ENCODE data around the gene RAD23B.
"Not testable (repeated sequence)": the region's sequence is repeated elsewhere in the genome, so short reads cannot be mapped to it uniquely, and the experiment has no call there.

Gene RAD23B

GRCh38 chr9:107285286-107285685 is 2.2 kb downstream of the RAD23B start:
- H3K4me1 ChIP-seq (ENCODE audit: control insufficient read depth, insufficient read depth, low read length), result peaks cover 14% of the 10 kb centered on the region
- no peaks in the 10 kb centered on the region for H3K27me3 ChIP-seq (ENCODE audit: control insufficient read depth, insufficient read depth, low read length)
- H3K9ac ChIP-seq (ENCODE audit: low read length), result no peak overlapping the region
- peak overlapping the region; percentile 3 for H3K27ac ChIP-seq (ENCODE audit: low read depth, low read length)
- H3K4me3 ChIP-seq (ENCODE audit: low read length), result peak overlapping the region; percentile 72
- H3K36me3 ChIP-seq (ENCODE audit: control insufficient read depth, insufficient read depth, low read length), result no peaks in the 10 kb centered on the region

- Histone ChIP-seq H3K27me3 (ENCODE audit: control insufficient read depth, insufficient read depth, low read length) (no peaks in the 10 kb centered on the region), H3K36me3 (ENCODE audit: control insufficient read depth, insufficient read depth, low read length) (no peaks in the 10 kb centered on the region), H3K27ac (ENCODE audit: low read depth, low read length) (no peak overlapping the region), H3K4me3 (ENCODE audit: low read length) (no peak overlapping the region), H3K4me1 (ENCODE audit: control insufficient read depth, insufficient read depth, low read length) (peaks cover 17% of the 10 kb centered on the region), H3K9ac (ENCODE audit: low read length) (no peak overlapping the region)
Observed at GRCh38 chr9:107286057-107286456, 3.0 kb downstream of the RAD23B start.

- Histone ChIP-seq H3K36me3 (ENCODE audit: control insufficient read depth, insufficient read depth, low read length) (no peaks in the 10 kb centered on the region), H3K4me3 (ENCODE audit: low read length) (no peak overlapping the region), H3K4me1 (ENCODE audit: control insufficient read depth, insufficient read depth, low read length) (peaks cover 17% of the 10 kb centered on the region), H3K27ac (ENCODE audit: low read depth, low read length) (no peak overlapping the region), H3K9ac (ENCODE audit: low read length) (no peak overlapping the region), H3K27me3 (ENCODE audit: control insufficient read depth, insufficient read depth, low read length) (no peaks in the 10 kb centered on the region)
Observed at GRCh38 chr9:107288701-107289100, 5.6 kb downstream of the RAD23B start.

GRCh38 chr9:107290619-107291018 is 7.5 kb downstream of the RAD23B start:
- peaks cover 10% of the 10 kb centered on the region for H3K4me1 ChIP-seq (ENCODE audit: control insufficient read depth, insufficient read depth, low read length)

GRCh38 chr9:107292821-107293542 is 9.9 kb downstream of the RAD23B start:
- H3K9ac ChIP-seq (ENCODE audit: low read length), result no peak overlapping the region
- H3K4me3 ChIP-seq (ENCODE audit: low read length), result no peak overlapping the region
- no peak overlapping the region for H3K27ac ChIP-seq (ENCODE audit: low read depth, low read length)
- peaks cover 3% of the 10 kb centered on the region for H3K4me1 ChIP-seq (ENCODE audit: control insufficient read depth, insufficient read depth, low read length)
- no peaks in the 10 kb centered on the region for H3K27me3 ChIP-seq (ENCODE audit: control insufficient read depth, insufficient read depth, low read length)
- H3K36me3 ChIP-seq (ENCODE audit: control insufficient read depth, insufficient read depth, low read length), result no peaks in the 10 kb centered on the region

More at GRCh38 chr9:107290619-107291018, 7.5 kb downstream of the RAD23B start:
- Histone ChIP-seq H3K27me3 (ENCODE audit: control insufficient read depth, insufficient read depth, low read length) (no peaks in the 10 kb centered on the region), H3K9ac (ENCODE audit: low read length) (no peak overlapping the region), H3K27ac (ENCODE audit: low read depth, low read length) (no peak overlapping the region), H3K4me3 (ENCODE audit: low read length) (no peak overlapping the region), H3K36me3 (ENCODE audit: control insufficient read depth, insufficient read depth, low read length) (no peaks in the 10 kb centered on the region)

- no peaks in the 10 kb centered on the region for H3K27me3 ChIP-seq (ENCODE audit: control insufficient read depth, insufficient read depth, low read length)
- H3K4me1 ChIP-seq (ENCODE audit: control insufficient read depth, insufficient read depth, low read length), result peaks cover 3% of the 10 kb centered on the region
- no peaks in the 10 kb centered on the region for H3K36me3 ChIP-seq (ENCODE audit: control insufficient read depth, insufficient read depth, low read length)
- H3K27ac ChIP-seq (ENCODE audit: low read depth, low read length), result no peak overlapping the region
- H3K4me3 ChIP-seq (ENCODE audit: low read length), result no peak overlapping the region
- no peak overlapping the region for H3K9ac ChIP-seq (ENCODE audit: low read length)
Observed at GRCh38 chr9:107293543-107294085, 10.5 kb downstream of the RAD23B start.

GRCh38 chr9:107294756-107295155 is 11.7 kb downstream of the RAD23B start:
- H3K4me1 ChIP-seq (ENCODE audit: control insufficient read depth, insufficient read depth, low read length), result peaks cover 3% of the 10 kb centered on the region
- no peak overlapping the region for H3K4me3 ChIP-seq (ENCODE audit: low read length)
- H3K27me3 ChIP-seq (ENCODE audit: control insufficient read depth, insufficient read depth, low read length), result no peaks in the 10 kb centered on the region
- no peak overlapping the region for H3K27ac ChIP-seq (ENCODE audit: low read depth, low read length)
- H3K36me3 ChIP-seq (ENCODE audit: control insufficient read depth, insufficient read depth, low read length), result no peaks in the 10 kb centered on the region
- H3K9ac ChIP-seq (ENCODE audit: low read length), result no peak overlapping the region

- peaks cover under 1% of the 10 kb centered on the region for H3K4me1 ChIP-seq (ENCODE audit: control insufficient read depth, insufficient read depth, low read length)
- H3K27me3 ChIP-seq (ENCODE audit: control insufficient read depth, insufficient read depth, low read length), result no peaks in the 10 kb centered on the region
- H3K36me3 ChIP-seq (ENCODE audit: control insufficient read depth, insufficient read depth, low read length), result no peaks in the 10 kb centered on the region
- no peak overlapping the region for H3K9ac ChIP-seq (ENCODE audit: low read length)
- H3K27ac ChIP-seq (ENCODE audit: low read depth, low read length), result no peak overlapping the region
- no peak overlapping the region for H3K4me3 ChIP-seq (ENCODE audit: low read length)
Observed at GRCh38 chr9:107295995-107296394, 12.9 kb downstream of the RAD23B start.

GRCh38 chr9:107296592-107296991 is 13.5 kb downstream of the RAD23B start:
- H3K27ac ChIP-seq (ENCODE audit: low read depth, low read length); H3K36me3 ChIP-seq (ENCODE audit: control insufficient read depth, insufficient read depth, low read length); H3K27me3 ChIP-seq (ENCODE audit: control insufficient read depth, insufficient read depth, low read length); H3K9ac ChIP-seq (ENCODE audit: low read length); H3K4me3 ChIP-seq (ENCODE audit: low read length); H3K4me1 ChIP-seq (ENCODE audit: control insufficient read depth, insufficient read depth, low read length): not testable (repeated sequence)

GRCh38 chr9:107299437-107299836 is 16.4 kb downstream of the RAD23B start:
- Histone ChIP-seq H3K4me3 (ENCODE audit: low read length) (no peak overlapping the region), H3K36me3 (ENCODE audit: control insufficient read depth, insufficient read depth, low read length) (peaks cover under 1% of the 10 kb centered on the region), H3K27ac (ENCODE audit: low read depth, low read length) (no peak overlapping the region), H3K27me3 (ENCODE audit: control insufficient read depth, insufficient read depth, low read length) (no peaks in the 10 kb centered on the region), H3K9ac (ENCODE audit: low read length) (no peak overlapping the region), H3K4me1 (ENCODE audit: control insufficient read depth, insufficient read depth, low read length) (no peaks in the 10 kb centered on the region)

- no peak overlapping the region for H3K27ac ChIP-seq (ENCODE audit: low read depth, low read length)
Observed at GRCh38 chr9:107306308-107306707, 23.2 kb downstream of the RAD23B start.

GRCh38 chr9:107307331-107307730 is 24.3 kb downstream of the RAD23B start:
- no peak overlapping the region for H3K27ac ChIP-seq (ENCODE audit: low read depth, low read length)
- H3K27me3 ChIP-seq (ENCODE audit: control insufficient read depth, insufficient read depth, low read length), result no peaks in the 10 kb centered on the region
- no peak overlapping the region for H3K9ac ChIP-seq (ENCODE audit: low read length)
- H3K4me1 ChIP-seq (ENCODE audit: control insufficient read depth, insufficient read depth, low read length), result no peaks in the 10 kb centered on the region
- peaks cover 18% of the 10 kb centered on the region for H3K36me3 ChIP-seq (ENCODE audit: control insufficient read depth, insufficient read depth, low read length)
- no peak overlapping the region for H3K4me3 ChIP-seq (ENCODE audit: low read length)

More at GRCh38 chr9:107306308-107306707, 23.2 kb downstream of the RAD23B start:
- no peaks in the 10 kb centered on the region for H3K4me1 ChIP-seq (ENCODE audit: control insufficient read depth, insufficient read depth, low read length)
- H3K4me3 ChIP-seq (ENCODE audit: low read length), result no peak overlapping the region
- peaks cover 18% of the 10 kb centered on the region for H3K36me3 ChIP-seq (ENCODE audit: control insufficient read depth, insufficient read depth, low read length)
- no peak overlapping the region for H3K9ac ChIP-seq (ENCODE audit: low read length)
- H3K27me3 ChIP-seq (ENCODE audit: control insufficient read depth, insufficient read depth, low read length), result no peaks in the 10 kb centered on the region

- Histone ChIP-seq H3K27ac (ENCODE audit: low read depth, low read length) (no peak overlapping the region), H3K4me3 (ENCODE audit: low read length) (no peak overlapping the region), H3K36me3 (ENCODE audit: control insufficient read depth, insufficient read depth, low read length) (peaks cover 18% of the 10 kb centered on the region), H3K9ac (ENCODE audit: low read length) (no peak overlapping the region), H3K4me1 (ENCODE audit: control insufficient read depth, insufficient read depth, low read length) (no peaks in the 10 kb centered on the region), H3K27me3 (ENCODE audit: control insufficient read depth, insufficient read depth, low read length) (no peaks in the 10 kb centered on the region)
Observed at GRCh38 chr9:107308461-107308860, 25.4 kb downstream of the RAD23B start.

Measured in rectal smooth muscle tissue (tissue), 1 donor.